Nephron progenitor cell (in vitro differentiated cells): Measurements from ENCODE around the gene ZMIZ1.

ENCODE experiments used
- DNase-seq: peaks from one replicate; pipeline ENCODE4 v3.0.0; 2021
- H3K27ac Mint-ChIP-seq: 2 replicates; pipeline ENCODE4 v1.8.0; 2021; ENCODE audit warnings: mild to moderate bottlenecking, moderate library complexity, mixed read lengths
- H3K27me3 Mint-ChIP-seq: 2 replicates; pipeline ENCODE4 v1.8.0; 2021; ENCODE audit warnings: mild to moderate bottlenecking, low read depth, mixed read lengths; ENCODE audit not compliant: poor library complexity
- H3K36me3 Mint-ChIP-seq: 2 replicates; pipeline ENCODE4 v1.8.0; 2021; ENCODE audit warnings: low read depth, mixed read lengths
- H3K4me1 Mint-ChIP-seq: 2 replicates; pipeline ENCODE4 v1.8.0; 2021; ENCODE audit warnings: mixed read lengths
- H3K4me3 Mint-ChIP-seq: 2 replicates; pipeline ENCODE4 v1.8.0; 2021; ENCODE audit warnings: mild to moderate bottlenecking, moderate library complexity, mixed read lengths
- H3K9me3 Mint-ChIP-seq: 2 replicates; pipeline ENCODE4 v1.8.0; 2021; ENCODE audit warnings: mild to moderate bottlenecking, moderate library complexity, mixed read lengths
- TF ChIP-seq, protein P1 (sequence below): fragments of 200-600 bp; sonication (generic); IDR thresholded peaks from 2 replicates; pipeline ENCODE4 v1.5.0; 2021; ENCODE audit warnings: antibody characterized with exemption

The ZMIZ1 gene

DNA sequence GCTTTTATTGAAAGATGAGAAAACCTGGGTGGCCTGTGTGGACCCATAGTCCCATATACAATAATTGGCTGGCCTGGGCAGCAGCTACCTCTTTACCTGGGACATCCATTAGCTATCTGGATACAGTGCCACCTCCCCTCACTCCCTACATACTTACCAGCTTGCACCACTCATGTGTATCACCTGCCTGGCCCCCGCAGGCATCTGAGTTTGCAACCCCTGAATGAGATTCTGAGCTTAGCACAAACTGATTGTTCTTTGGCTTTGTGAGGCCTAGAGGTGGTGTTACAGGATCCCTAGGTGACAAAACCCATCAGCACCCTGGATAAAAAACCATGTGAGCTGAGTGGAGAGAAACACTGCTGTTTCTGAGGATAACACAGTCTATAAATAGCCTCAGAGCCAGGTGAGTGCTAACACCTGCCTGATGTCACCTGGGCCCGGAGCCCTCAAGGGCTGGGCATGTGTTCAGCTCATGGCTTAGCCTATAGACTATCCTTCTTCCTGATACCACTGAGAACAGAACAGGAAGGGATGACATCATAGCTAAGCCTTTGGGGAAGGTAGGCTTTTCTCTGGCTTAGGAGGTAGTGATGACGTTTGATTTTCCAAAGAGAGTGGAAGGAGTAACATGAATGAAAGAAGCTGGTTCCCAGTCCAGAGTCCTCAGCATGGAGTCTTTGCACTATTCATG is 275.9 kb downstream of the ZMIZ1 start:
- Mint-ChIP-seq H3K36me3 (peaks cover 2% of the 10 kb centered on the region), H3K27ac (no peak overlapping the region), H3K4me1 (peaks cover 26% of the 10 kb centered on the region), H3K4me3 (no peak overlapping the region), H3K9me3 (no peaks in the 10 kb centered on the region), H3K27me3 (peaks cover 9% of the 10 kb centered on the region)
- TF ChIP-seq, protein P1, sequence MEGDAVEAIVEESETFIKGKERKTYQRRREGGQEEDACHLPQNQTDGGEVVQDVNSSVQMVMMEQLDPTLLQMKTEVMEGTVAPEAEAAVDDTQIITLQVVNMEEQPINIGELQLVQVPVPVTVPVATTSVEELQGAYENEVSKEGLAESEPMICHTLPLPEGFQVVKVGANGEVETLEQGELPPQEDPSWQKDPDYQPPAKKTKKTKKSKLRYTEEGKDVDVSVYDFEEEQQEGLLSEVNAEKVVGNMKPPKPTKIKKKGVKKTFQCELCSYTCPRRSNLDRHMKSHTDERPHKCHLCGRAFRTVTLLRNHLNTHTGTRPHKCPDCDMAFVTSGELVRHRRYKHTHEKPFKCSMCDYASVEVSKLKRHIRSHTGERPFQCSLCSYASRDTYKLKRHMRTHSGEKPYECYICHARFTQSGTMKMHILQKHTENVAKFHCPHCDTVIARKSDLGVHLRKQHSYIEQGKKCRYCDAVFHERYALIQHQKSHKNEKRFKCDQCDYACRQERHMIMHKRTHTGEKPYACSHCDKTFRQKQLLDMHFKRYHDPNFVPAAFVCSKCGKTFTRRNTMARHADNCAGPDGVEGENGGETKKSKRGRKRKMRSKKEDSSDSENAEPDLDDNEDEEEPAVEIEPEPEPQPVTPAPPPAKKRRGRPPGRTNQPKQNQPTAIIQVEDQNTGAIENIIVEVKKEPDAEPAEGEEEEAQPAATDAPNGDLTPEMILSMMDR = no peak
- DNase-seq = no peak

DNA sequence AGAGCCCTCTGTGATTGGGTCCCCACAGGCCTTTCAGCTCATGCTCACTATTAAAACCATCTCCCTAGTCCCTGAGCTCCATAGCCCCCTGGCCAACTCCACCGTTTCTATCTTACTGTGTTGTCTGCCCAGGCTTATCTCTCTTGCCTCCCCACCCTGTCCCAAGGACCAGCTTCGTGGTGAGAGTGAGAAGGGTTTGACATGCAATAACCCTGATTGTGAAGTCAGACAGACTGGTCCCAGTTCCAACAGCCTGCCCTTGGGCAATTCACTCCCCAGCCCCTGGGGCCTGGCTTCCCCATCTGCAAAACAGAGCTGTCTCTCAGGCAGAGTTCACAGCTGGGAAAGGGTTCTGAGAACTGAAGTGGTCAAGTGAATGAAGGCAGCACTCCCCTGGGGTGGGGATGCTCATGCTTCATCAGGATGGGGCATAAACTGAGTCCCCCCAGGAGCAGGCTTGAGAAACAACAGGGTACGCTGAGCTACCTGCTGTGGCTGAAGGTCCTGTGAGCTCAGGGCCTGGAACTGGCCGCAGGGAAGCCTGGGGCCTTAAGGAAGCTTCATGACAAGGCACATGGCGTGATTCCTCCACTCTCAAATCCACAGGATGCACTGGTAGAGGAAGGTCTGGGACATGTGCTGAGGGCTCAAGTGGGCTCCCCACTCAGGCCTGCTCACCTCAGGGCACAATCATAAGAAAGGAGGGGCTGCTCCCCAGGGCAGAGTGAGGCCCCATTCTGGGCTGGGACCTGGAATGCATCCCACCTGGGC is 276.7 kb downstream of the ZMIZ1 start:
- no peak overlapping the region for H3K27ac Mint-ChIP-seq
- H3K9me3 Mint-ChIP-seq = no peaks in the 10 kb centered on the region
- H3K4me1 Mint-ChIP-seq = peaks cover 33% of the 10 kb centered on the region
- no peak for DNase-seq
- TF ChIP-seq, protein P1 = no peak
- H3K27me3 Mint-ChIP-seq = peaks cover 9% of the 10 kb centered on the region
- no peak overlapping the region for H3K4me3 Mint-ChIP-seq
- peaks cover 10% of the 10 kb centered on the region for H3K36me3 Mint-ChIP-seq

DNA sequence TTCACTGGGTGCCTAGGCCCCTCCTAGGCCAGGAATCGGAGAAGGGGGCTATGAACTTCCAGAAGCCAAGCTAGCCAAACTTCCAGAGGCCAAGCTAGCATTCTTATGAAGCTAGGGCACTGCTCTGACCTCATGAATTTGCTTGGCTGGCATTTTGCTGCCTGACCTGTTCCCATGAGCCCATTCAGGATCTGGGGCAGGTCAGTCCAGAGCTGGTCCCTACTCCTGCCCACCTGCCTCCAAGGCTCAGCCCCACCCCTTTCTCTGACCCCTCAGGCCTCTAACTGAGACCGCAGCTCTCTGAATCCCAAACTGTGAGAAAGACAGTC is 277.2 kb downstream of the ZMIZ1 start:
- Mint-ChIP-seq H3K4me1 (peaks cover 33% of the 10 kb centered on the region), H3K4me3 (no peak overlapping the region)

DNA sequence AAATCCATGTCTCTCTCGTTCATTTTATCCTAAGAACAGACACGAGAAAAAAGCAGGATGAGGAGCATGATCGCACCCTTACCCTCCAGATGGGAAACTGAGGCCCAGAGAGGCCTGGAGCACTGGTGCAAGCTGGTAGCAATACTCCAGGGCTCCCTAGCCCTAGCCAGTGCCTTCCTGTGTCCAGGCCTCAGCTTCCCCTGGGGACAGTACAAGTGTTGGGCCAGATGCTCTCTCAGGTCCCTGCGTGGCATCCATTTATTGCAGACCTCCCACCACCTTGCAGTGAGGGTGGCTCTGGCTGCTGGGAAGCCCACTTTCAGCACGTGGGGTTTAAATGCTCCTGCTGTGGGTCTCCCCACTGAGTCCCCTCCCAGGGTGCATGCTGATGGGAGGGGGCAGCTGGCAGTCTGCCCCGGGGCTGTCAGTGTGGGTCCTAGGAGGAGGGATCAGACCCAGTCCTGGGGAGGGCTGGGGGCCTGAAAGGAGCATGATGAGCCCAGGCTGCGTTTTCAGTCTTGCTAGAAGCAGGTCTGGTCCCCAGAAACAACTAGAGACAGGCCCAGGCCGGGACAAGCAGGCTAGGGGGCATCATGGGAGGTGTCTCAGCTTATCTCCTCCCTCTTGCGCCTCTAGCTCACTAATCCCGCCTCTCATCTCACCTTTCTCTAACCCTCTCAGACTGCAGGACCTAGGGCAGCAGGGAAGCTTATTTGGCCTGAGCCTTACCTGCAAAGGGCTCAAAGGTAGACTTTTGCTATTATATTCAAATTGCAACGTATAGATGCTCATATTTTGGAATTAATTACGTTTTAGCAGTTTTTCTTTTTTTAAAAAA is 277.8 kb downstream of the ZMIZ1 start:
- no peak for DNase-seq
- Mint-ChIP-seq H3K27me3 (peaks cover 9% of the 10 kb centered on the region), H3K36me3 (peaks cover 11% of the 10 kb centered on the region), H3K4me3 (no peak overlapping the region), H3K9me3 (no peaks in the 10 kb centered on the region), H3K4me1 (peaks cover 33% of the 10 kb centered on the region), H3K27ac (no peak overlapping the region)
- TF ChIP-seq, protein P1 = no peak

More for the DNA sequence above, 277.2 kb downstream of the ZMIZ1 start:
- Mint-ChIP-seq H3K36me3 (peaks cover 10% of the 10 kb centered on the region), H3K27me3 (peaks cover 9% of the 10 kb centered on the region), H3K9me3 (no peaks in the 10 kb centered on the region), H3K27ac (no peak overlapping the region)
- TF ChIP-seq, protein P1 = no peak
- DNase-seq = no peak

DNA sequence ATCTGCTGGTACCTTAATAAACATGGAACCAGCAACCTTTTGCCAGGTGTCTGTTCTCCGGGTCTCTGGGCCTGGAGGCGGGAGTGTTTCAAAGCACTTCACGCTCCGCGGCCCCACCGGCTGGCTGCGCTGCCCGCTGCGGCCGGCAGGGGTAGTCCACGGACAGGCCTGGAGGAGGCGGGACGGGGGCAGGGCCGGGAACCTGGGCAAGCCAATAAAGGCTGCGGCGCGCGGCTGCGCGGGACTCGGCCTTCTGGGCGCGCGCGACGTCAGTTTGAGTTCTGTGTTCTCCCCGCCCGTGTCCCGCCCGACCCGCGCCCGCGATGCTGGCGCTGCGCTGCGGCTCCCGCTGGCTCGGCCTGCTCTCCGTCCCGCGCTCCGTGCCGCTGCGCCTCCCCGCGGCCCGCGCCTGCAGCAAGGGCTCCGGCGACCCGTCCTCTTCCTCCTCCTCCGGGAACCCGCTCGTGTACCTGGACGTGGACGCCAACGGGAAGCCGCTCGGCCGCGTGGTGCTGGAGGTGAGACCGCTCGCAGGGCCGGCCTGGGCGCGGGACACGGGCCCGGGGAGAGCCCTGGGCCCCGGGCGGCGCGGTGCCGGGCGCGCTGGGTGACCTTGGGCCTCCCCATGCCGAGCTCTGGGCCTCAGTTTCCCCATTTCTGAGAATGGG is 278.6 kb downstream of the ZMIZ1 start, which contains the start of gene PPIF:
Gene PPIF (plus strand): TSS at position 244 of the 668 bp plus-strand sequence. CDS start 80 bp downstream, at position 324.
- Mint-ChIP-seq H3K4me1 (peaks cover 33% of the 10 kb centered on the region), H3K9me3 (no peaks in the 10 kb centered on the region), H3K27me3 (peaks cover 9% of the 10 kb centered on the region), H3K27ac (no peak within 1 kb of the TSS), H3K36me3 (peaks cover 19% of the 10 kb centered on the region), H3K4me3 (peak within 1 kb of the TSS; percentile 77)
- DNase-seq = peak; percentile 97
- TF ChIP-seq, protein P1 = peak; percentile 93
